ENCODE data around the gene C1orf21. TPM values are rescaled to one million over a fixed set of nuclear protein-coding genes. Genes with fewer than 3 reads are reported as not detected.

Gene C1orf21
- total RNA-seq, 1 donor from 2014 or later: 2.6 TPM

GRCh38 chr1:184655185-184655584 lies 268.4 kb downstream of the C1orf21 start:
- H3K36me3 ChIP-seq (ENCODE audit: control insufficient read depth, insufficient read depth, low read length): no peaks in the 10 kb centered on the region
- no peaks in the 10 kb centered on the region for H3K27me3 ChIP-seq (ENCODE audit: control insufficient read depth, insufficient read depth, low read length)
- no peak for DNase-seq (ENCODE audit: low read depth)
- H3K4me3 ChIP-seq (ENCODE audit: low read depth, low read length): no peak overlapping the region
- TF ChIP-seq CTCF (IDR thresholded peaks at IDR 0.05; ENCODE audit: insufficient read depth, low read length, poor library complexity, severe bottlenecking): no peak

GRCh38 chr1:184656221-184656620 lies 269.4 kb downstream of the C1orf21 start:
- DNase-seq (ENCODE audit: low read depth): no peak
- H3K27me3 ChIP-seq (ENCODE audit: control insufficient read depth, insufficient read depth, low read length): no peaks in the 10 kb centered on the region
- no peak overlapping the region for H3K4me3 ChIP-seq (ENCODE audit: low read depth, low read length)
- no peak for TF ChIP-seq CTCF (IDR thresholded peaks at IDR 0.05; ENCODE audit: insufficient read depth, low read length, poor library complexity, severe bottlenecking)
- no peaks in the 10 kb centered on the region for H3K36me3 ChIP-seq (ENCODE audit: control insufficient read depth, insufficient read depth, low read length)

GRCh38 chr1:184658055-184658454 lies 271.2 kb downstream of the C1orf21 start:
- no peak for TF ChIP-seq CTCF (IDR thresholded peaks at IDR 0.05; ENCODE audit: insufficient read depth, low read length, poor library complexity, severe bottlenecking)
- Histone ChIP-seq H3K36me3 (ENCODE audit: control insufficient read depth, insufficient read depth, low read length) (no peaks in the 10 kb centered on the region), H3K4me3 (ENCODE audit: low read depth, low read length) (no peak overlapping the region), H3K27me3 (ENCODE audit: control insufficient read depth, insufficient read depth, low read length) (no peaks in the 10 kb centered on the region)
- no peak for DNase-seq (ENCODE audit: low read depth)

- Histone ChIP-seq H3K27me3 (ENCODE audit: control insufficient read depth, insufficient read depth, low read length) (no peaks in the 10 kb centered on the region), H3K36me3 (ENCODE audit: control insufficient read depth, insufficient read depth, low read length) (no peaks in the 10 kb centered on the region), H3K4me3 (ENCODE audit: low read depth, low read length) (no peak overlapping the region)
- DNase-seq (ENCODE audit: low read depth): no peak
- no peak for TF ChIP-seq CTCF (IDR thresholded peaks at IDR 0.05; ENCODE audit: insufficient read depth, low read length, poor library complexity, severe bottlenecking)
Observed at GRCh38 chr1:184660462-184661191, 273.8 kb downstream of the C1orf21 start.

GRCh38 chr1:184661801-184662200 lies 275.0 kb downstream of the C1orf21 start:
- no peak overlapping the region for H3K4me3 ChIP-seq (ENCODE audit: low read depth, low read length)
- no peaks in the 10 kb centered on the region for H3K27me3 ChIP-seq (ENCODE audit: control insufficient read depth, insufficient read depth, low read length)
- H3K36me3 ChIP-seq (ENCODE audit: control insufficient read depth, insufficient read depth, low read length): no peaks in the 10 kb centered on the region
- DNase-seq (ENCODE audit: low read depth): no peak
- no peak for TF ChIP-seq CTCF (IDR thresholded peaks at IDR 0.05; ENCODE audit: insufficient read depth, low read length, poor library complexity, severe bottlenecking)
